Measurements from ENCODE around the gene SPATA20.

GRCh38 chr17:50601823-50602375 is 54.9 kb downstream of the SPATA20 start:
- TF ChIP-seq POLR2A (IDR thresholded peaks at IDR 0.05; ENCODE audit: low read length) (no peak), USF2 (IDR thresholded peaks at IDR 0.05) (no peak), HMGXB4 (CRISPR knock-in tag; IDR thresholded peaks at IDR 0.05; ENCODE audit: borderline replicate concordance) (no peak), PBX3 (IDR thresholded peaks at IDR 0.05) (no peak), JUNB (IDR thresholded peaks at IDR 0.05) (no peak), RCOR1 (IDR thresholded peaks at IDR 0.05; ENCODE audit: low read depth, low read length) (no peak), EHMT2 (IDR thresholded peaks at IDR 0.05; ENCODE audit: low read depth) (no peak), RFX5 (IDR thresholded peaks at IDR 0.05) (no peak), BCL3 (IDR thresholded peaks at IDR 0.05) (no peak)
- TF ChIP-seq, protein P1, sequence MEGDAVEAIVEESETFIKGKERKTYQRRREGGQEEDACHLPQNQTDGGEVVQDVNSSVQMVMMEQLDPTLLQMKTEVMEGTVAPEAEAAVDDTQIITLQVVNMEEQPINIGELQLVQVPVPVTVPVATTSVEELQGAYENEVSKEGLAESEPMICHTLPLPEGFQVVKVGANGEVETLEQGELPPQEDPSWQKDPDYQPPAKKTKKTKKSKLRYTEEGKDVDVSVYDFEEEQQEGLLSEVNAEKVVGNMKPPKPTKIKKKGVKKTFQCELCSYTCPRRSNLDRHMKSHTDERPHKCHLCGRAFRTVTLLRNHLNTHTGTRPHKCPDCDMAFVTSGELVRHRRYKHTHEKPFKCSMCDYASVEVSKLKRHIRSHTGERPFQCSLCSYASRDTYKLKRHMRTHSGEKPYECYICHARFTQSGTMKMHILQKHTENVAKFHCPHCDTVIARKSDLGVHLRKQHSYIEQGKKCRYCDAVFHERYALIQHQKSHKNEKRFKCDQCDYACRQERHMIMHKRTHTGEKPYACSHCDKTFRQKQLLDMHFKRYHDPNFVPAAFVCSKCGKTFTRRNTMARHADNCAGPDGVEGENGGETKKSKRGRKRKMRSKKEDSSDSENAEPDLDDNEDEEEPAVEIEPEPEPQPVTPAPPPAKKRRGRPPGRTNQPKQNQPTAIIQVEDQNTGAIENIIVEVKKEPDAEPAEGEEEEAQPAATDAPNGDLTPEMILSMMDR (IDR thresholded peaks at IDR 0.05): no peak

All from A549 (cell line).